HepG2 (cell line): ENCODE results near the gene TRAPPC3. TPM values are rescaled to one million over a fixed set of nuclear protein-coding genes. Genes with fewer than 3 reads are reported as not detected.

Experiments
- ATAC-seq: fragments of 200-7000 bp; cut with Tn5 transposase; 3 replicates; pipeline ENCODE4 v1.9.1; 2020; ENCODE audit warnings: mild to moderate bottlenecking, moderate library complexity
- BruUV-seq: library from RNA; stranded (reverse); fragments of 400-500 nt; replicated peaks from 2 replicates; lab custom pipeline; 2021; lab: Mats Ljungman, UMichigan
- CTCF ChIA-PET: fragments of 300-600 bp; formaldehyde crosslinking; extraction: SDS; loops from one replicate; lab custom pipeline; 2021; ENCODE audit warnings: low total read pairs, inconsistent platforms, low intra/inter-chr PET ratio; lab: Yijun Ruan, JAX
- POLR2A ChIA-PET: fragments of 350-600 bp; sonication (Branson Sonifier 250); formaldehyde crosslinking; loops from one replicate; lab custom pipeline; 2020; ENCODE audit warnings: antibody characterized with exemption, inconsistent platforms; lab: Yijun Ruan, JAX
- DNase-seq: peaks from one replicate; pipeline ENCODE4 v3.0.0-alpha.2; 2015; ENCODE audit warnings: low spot score
- FAIRE-seq: peaks from 3 replicates; lab custom pipeline; 2011; peaks lifted over from hg19 to GRCh38; lab: Jason Lieb, UNC
- H2AFZ ChIP-seq: one replicate; pipeline ENCODE4 v1.6.1; 2011; ENCODE audit warnings: low read length, inconsistent platforms
- H3K27ac ChIP-seq: fragments of 300-600 bp; 3 replicates; pipeline ENCODE4 v1.8.0; 2011; ENCODE audit warnings: mixed run types, mild to moderate bottlenecking, mixed read lengths, low read length, inconsistent platforms; ENCODE audit not compliant: insufficient read depth; ENCODE audit errors: extremely low read length
- H3K27me3 ChIP-seq, 2 experiments: fragments of 200-600 bp in 1 of 2; 2 replicates in 1 of 2; 3 replicates in 1 of 2; pipeline versions ENCODE4 v1.6.0 to v1.8.0; 2011; ENCODE audit warnings: low read length in 2 of 2, mild to moderate bottlenecking in 2 of 2, moderate library complexity in 2 of 2, inconsistent platforms in 1 of 2; ENCODE audit not compliant: insufficient read depth in 2 of 2, control insufficient read depth in 1 of 2
- H3K36me3 ChIP-seq, 2 experiments: fragments of 200-600 bp in 1 of 2; replicated peaks in 1 of 2; 2 replicates in 1 of 2; 3 replicates in 1 of 2; pipeline versions ENCODE4 v1.5.1 to v1.8.0; 2011; ENCODE audit warnings: low read length in 2 of 2, inconsistent platforms in 1 of 2; ENCODE audit not compliant: insufficient read depth in 2 of 2, control insufficient read depth in 1 of 2
- H3K4me1 ChIP-seq: 2 replicates; pipeline ENCODE4 v1.5.1; 2012; ENCODE audit warnings: low read length, inconsistent platforms; ENCODE audit not compliant: insufficient read depth
- H3K4me2 ChIP-seq: 2 replicates; pipeline ENCODE4 v1.6.0; 2011; ENCODE audit warnings: low read depth, low read length, inconsistent platforms
- H3K4me3 ChIP-seq, 3 experiments: fragments of 200-600 bp in 1 of 3; sonication (generic), shearing (Covaris generic) in 1 of 3; replicated peaks in 1 of 3; 2 replicates each; pipeline ENCODE4 v1.5.1; 2011 to 2016; ENCODE audit warnings: low read length in 3 of 3, inconsistent platforms in 2 of 3, low read depth in 2 of 3, mild to moderate bottlenecking in 2 of 3, control low read depth in 1 of 3, mixed read lengths in 1 of 3; ENCODE audit not compliant: insufficient read depth in 1 of 3
- H3K79me2 ChIP-seq: one replicate; pipeline ENCODE4 v1.6.1; 2011; ENCODE audit warnings: low read length, inconsistent platforms; ENCODE audit not compliant: insufficient read depth
- H3K9ac ChIP-seq: 2 replicates; pipeline ENCODE4 v1.6.0; 2011; ENCODE audit warnings: mild to moderate bottlenecking, low read depth, low read length, inconsistent platforms; ENCODE audit not compliant: insufficient read depth
- H3K9me3 ChIP-seq: 2 replicates; pipeline ENCODE4 v1.5.1; 2012; ENCODE audit warnings: mild to moderate bottlenecking, low read length
- H4K20me1 ChIP-seq: 2 replicates; pipeline ENCODE4 v1.6.0; 2011; ENCODE audit warnings: inconsistent platforms, mild to moderate bottlenecking, low read length, moderate library complexity; ENCODE audit not compliant: insufficient read depth
- ATRX ChIP-seq: sonication (generic); formaldehyde crosslinking; IDR thresholded peaks from 2 replicates; pipeline ENCODE4 v1.4.0; 2020; ENCODE audit warnings: missing genetic modification reagents, borderline replicate concordance
- BRCA1 ChIP-seq: sonication (generic); formaldehyde crosslinking; IDR thresholded peaks from 2 replicates; pipeline ENCODE4 v1.4.0; 2020; ENCODE audit warnings: missing genetic modification reagents
- CCDC6 ChIP-seq: sonication (generic); formaldehyde crosslinking; IDR thresholded peaks from 2 replicates; pipeline ENCODE4 v1.8.1; 2022; ENCODE audit warnings: mild to moderate bottlenecking, missing genetic modification reagents, moderate library complexity
- DMAP1 ChIP-seq: IDR thresholded peaks from 2 replicates; pipeline ENCODE4 v1.6.1; 2016
- HNRNPLL ChIP-seq: fragments of 200-400 bp; formaldehyde crosslinking; IDR thresholded peaks from 2 replicates; pipeline ENCODE4 v1.6.1; 2017; ENCODE audit warnings: mild to moderate bottlenecking, low read depth, low read length; ENCODE audit not compliant: poor library complexity, severe bottlenecking
- MAFF ChIP-seq: IDR thresholded peaks from 2 replicates; pipeline ENCODE4 v1.6.1; 2011; ENCODE audit warnings: low read depth, low read length, improper control_type of control experiment
- MAFK ChIP-seq, 2 experiments: IDR thresholded peaks in 1 of 2; conservative IDR thresholded peaks in 1 of 2; 2 replicates each; pipeline ENCODE4 v1.6.1; 2011; ENCODE audit warnings: improper control_type of control experiment in 2 of 2, low read length in 2 of 2
- MEIS1 ChIP-seq: sonication (generic); formaldehyde crosslinking; IDR thresholded peaks from 2 replicates; pipeline ENCODE4 v1.9.0; 2021; ENCODE audit warnings: mild to moderate bottlenecking, missing genetic modification reagents, moderate library complexity, borderline replicate concordance
- NKX3-1 ChIP-seq: sonication (generic); formaldehyde crosslinking; IDR thresholded peaks from 2 replicates; pipeline ENCODE4 v1.5.0; 2020; ENCODE audit warnings: missing genetic modification reagents
- POGZ ChIP-seq: sonication (generic); formaldehyde crosslinking; IDR thresholded peaks from 2 replicates; pipeline ENCODE4 v1.4.0; 2020; ENCODE audit warnings: mild to moderate bottlenecking, missing genetic modification reagents
- SP5 ChIP-seq: IDR thresholded peaks from 2 replicates; pipeline ENCODE4 v1.6.1; 2016; ENCODE audit warnings: low read depth, borderline replicate concordance
- THYN1 ChIP-seq: sonication (generic); formaldehyde crosslinking; IDR thresholded peaks from 2 replicates; pipeline ENCODE4 v1.8.1; 2023; ENCODE audit warnings: low read depth, mild to moderate bottlenecking, moderate library complexity, missing genetic modification reagents, borderline replicate concordance
- ZMYM3 ChIP-seq: sonication (generic); formaldehyde crosslinking; IDR thresholded peaks from 2 replicates; pipeline ENCODE4 v1.5.1; 2020; ENCODE audit warnings: mild to moderate bottlenecking, missing genetic modification reagents
- ZNF263 ChIP-seq: sonication (generic); formaldehyde crosslinking; IDR thresholded peaks from 2 replicates; pipeline ENCODE4 v1.4.0; 2020; ENCODE audit warnings: missing genetic modification reagents
- ZNF317 ChIP-seq: sonication (generic); formaldehyde crosslinking; IDR thresholded peaks from 2 replicates; pipeline ENCODE4 v1.5.0; 2020; ENCODE audit warnings: mild to moderate bottlenecking, missing genetic modification reagents
- ZNF768 ChIP-seq: sonication (generic); formaldehyde crosslinking; IDR thresholded peaks from 2 replicates; pipeline ENCODE4 v1.4.0; 2020; ENCODE audit warnings: missing genetic modification reagents
- ZNF891 ChIP-seq: sonication (generic); formaldehyde crosslinking; IDR thresholded peaks from 2 replicates; pipeline ENCODE4 v1.5.0; 2020; ENCODE audit warnings: mild to moderate bottlenecking, missing genetic modification reagents
- WGBS: methylation state at CpG from one replicate; pipeline ENCODE4 v1.1.6; 2017; ENCODE audit warnings: low lambda C conversion rate; 5-methylcytosine and 5-hydroxymethylcytosine counted together
- in situ Hi-C: cut with HindIII; loops from 2 replicates; pipeline ENCODE4 v1.10.0; 2017; ENCODE audit warnings: low pct_unique_long_range_greater_than_20kb; ENCODE audit not compliant: extremely low pct_ligation_motif_present
- intact Hi-C: fragments of 100-400 bp; cut with micrococcal nuclease; formaldehyde crosslinking; loops from one replicate; pipeline ENCODE4 v1.10.0; 2022; ENCODE audit not compliant: unreplicated experiment
- polyA plus RNA-seq, 8 experiments: library from polyadenylated mRNA; depleted of rRNA in 3 of 8; stranded (reverse) in 7 of 8; unstranded in 1 of 8; fragments of >200 nt; fragmentation: Illumina TruSeq in 4 of 8; extraction: Trizol in 4 of 8; gene quantifications; 2 replicates each; pipeline versions ENCODE4 v1.2.1 to v1.2.3, GENCODE V29; 2011 to 2016; ENCODE audit warnings: low read depth in 4 of 8, missing spikeins in 1 of 8, mixed read lengths in 1 of 8; ENCODE audit not compliant: insufficient read depth in 1 of 8
- total RNA-seq, 5 experiments: library from RNA; depleted of rRNA; stranded (reverse); fragments of >200 nt; fragmentation: Illumina TruSeq; extraction: Trizol; gene quantifications; 2 replicates each; pipeline ENCODE4 v1.2.3, GENCODE V29; 2016; ENCODE audit warnings: low read depth in 1 of 5
- TF ChIP-seq, protein P1 (sequence below): sonication (generic); formaldehyde crosslinking; IDR thresholded peaks from 2 replicates; pipeline ENCODE4 v1.5.1; 2020; ENCODE audit warnings: mild to moderate bottlenecking, missing genetic modification reagents, moderate library complexity
- TF ChIP-seq, protein P2 (sequence below): sonication (generic); formaldehyde crosslinking; IDR thresholded peaks from 2 replicates; pipeline ENCODE4 v1.5.0; 2020; ENCODE audit warnings: mild to moderate bottlenecking, missing genetic modification reagents, moderate library complexity

The TRAPPC3 gene
- total and polyA plus RNA-seq, 2 of the 13 experiments (the other 11 are each of a cell fraction or from before 2014, with no cell fraction given), result 53.7 to 62.4 TPM

DNA sequence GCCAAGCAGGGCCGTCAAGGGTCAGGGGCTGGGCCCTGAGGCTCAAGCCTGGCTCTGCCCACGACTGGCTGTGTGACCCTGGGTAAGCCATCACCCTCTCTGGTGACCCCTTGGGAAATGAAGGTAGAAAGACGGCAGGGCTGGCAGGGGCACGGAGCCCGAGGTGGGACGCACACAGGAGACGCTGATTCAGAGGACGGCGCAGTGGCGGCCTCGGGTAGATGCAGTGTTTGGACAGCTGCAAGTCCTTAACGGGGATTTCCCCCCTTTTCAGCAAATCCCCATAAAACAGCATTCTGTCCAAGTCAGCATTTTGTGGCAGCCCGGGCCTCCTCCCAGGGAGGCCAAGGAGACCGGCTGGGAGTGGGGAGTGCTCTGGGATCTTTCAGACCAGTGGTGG, 41.0 kb downstream of the TRAPPC3 start:
- in situ Hi-C loops (no loop called here), intact Hi-C loops (no loop called here)
- CTCF ChIA-PET, result no interaction called here
- POLR2A ChIA-PET, result no interaction called here
- no peak overlapping the region for H3K4me3 ChIP-seq
- no peaks in the 10 kb centered on the region for H3K79me2 ChIP-seq
- TF ChIP-seq MEIS1, result no peak
- no peak for TF ChIP-seq ATRX
- TF ChIP-seq ZMYM3 (CRISPR knock-in tag), result peak; percentile 68
- no peak for TF ChIP-seq SP5 (CRISPR knock-in tag)
- peak; percentile 98 for TF ChIP-seq ZNF768 (CRISPR knock-in tag)
- peak; percentile 49 for TF ChIP-seq MAFF
- TF ChIP-seq MAFK (conservative IDR thresholded peaks at IDR 0.05 in 1 of 2, IDR thresholded peaks at IDR 0.05 in 1 of 2; ENCODE audit: low read length in 2 of 2), result peak; percentile 63 to 69
- no peak overlapping the region for H3K9ac ChIP-seq
- BruUV-seq, result no TSS peak
- no peak overlapping the region for H3K4me2 ChIP-seq
- peaks cover 32% of the 10 kb centered on the region for H3K4me1 ChIP-seq
- H2AFZ ChIP-seq, result no peak overlapping the region
- H3K9me3 ChIP-seq, result no peaks in the 10 kb centered on the region
- DNase-seq (no peak), ATAC-seq (no peak), FAIRE-seq (no peak)
- no peaks in the 10 kb centered on the region for H3K36me3 ChIP-seq
- 60% methylated on average over 12 of the region's 14 CpGs for WGBS
- no peak overlapping the region for H3K27ac ChIP-seq
- peaks cover 4 to 24% of the 10 kb centered on the region in 2 experiments; a peak in 4 of 5 replicates for H3K27me3 ChIP-seq
- no peaks in the 10 kb centered on the region for H4K20me1 ChIP-seq

GRCh38 chr1:36107394-36107793, 41.9 kb downstream of the TRAPPC3 start:
- Histone ChIP-seq H2AFZ (no peak overlapping the region), H3K9ac (no peak overlapping the region), H3K9me3 (no peaks in the 10 kb centered on the region), H3K4me1 (peaks cover 32% of the 10 kb centered on the region), H3K4me2 (no peak overlapping the region)
- in situ Hi-C loops, result no loop called here
- no peak for DNase-seq
- no peak for TF ChIP-seq ZNF317 (CRISPR knock-in tag)
- TF ChIP-seq, protein P1, sequence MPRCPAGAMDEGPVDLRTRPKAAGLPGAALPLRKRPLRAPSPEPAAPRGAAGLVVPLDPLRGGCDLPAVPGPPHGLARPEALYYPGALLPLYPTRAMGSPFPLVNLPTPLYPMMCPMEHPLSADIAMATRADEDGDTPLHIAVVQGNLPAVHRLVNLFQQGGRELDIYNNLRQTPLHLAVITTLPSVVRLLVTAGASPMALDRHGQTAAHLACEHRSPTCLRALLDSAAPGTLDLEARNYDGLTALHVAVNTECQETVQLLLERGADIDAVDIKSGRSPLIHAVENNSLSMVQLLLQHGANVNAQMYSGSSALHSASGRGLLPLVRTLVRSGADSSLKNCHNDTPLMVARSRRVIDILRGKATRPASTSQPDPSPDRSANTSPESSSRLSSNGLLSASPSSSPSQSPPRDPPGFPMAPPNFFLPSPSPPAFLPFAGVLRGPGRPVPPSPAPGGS (CRISPR knock-in tag), result no peak
- no peak for TF ChIP-seq HNRNPLL
- TF ChIP-seq, protein P2, sequence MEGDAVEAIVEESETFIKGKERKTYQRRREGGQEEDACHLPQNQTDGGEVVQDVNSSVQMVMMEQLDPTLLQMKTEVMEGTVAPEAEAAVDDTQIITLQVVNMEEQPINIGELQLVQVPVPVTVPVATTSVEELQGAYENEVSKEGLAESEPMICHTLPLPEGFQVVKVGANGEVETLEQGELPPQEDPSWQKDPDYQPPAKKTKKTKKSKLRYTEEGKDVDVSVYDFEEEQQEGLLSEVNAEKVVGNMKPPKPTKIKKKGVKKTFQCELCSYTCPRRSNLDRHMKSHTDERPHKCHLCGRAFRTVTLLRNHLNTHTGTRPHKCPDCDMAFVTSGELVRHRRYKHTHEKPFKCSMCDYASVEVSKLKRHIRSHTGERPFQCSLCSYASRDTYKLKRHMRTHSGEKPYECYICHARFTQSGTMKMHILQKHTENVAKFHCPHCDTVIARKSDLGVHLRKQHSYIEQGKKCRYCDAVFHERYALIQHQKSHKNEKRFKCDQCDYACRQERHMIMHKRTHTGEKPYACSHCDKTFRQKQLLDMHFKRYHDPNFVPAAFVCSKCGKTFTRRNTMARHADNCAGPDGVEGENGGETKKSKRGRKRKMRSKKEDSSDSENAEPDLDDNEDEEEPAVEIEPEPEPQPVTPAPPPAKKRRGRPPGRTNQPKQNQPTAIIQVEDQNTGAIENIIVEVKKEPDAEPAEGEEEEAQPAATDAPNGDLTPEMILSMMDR (CRISPR knock-in tag), result no peak
- no peak for TF ChIP-seq NKX3-1 (CRISPR knock-in tag)
- no peak for TF ChIP-seq THYN1 (CRISPR knock-in tag)
- no peak for TF ChIP-seq POGZ (CRISPR knock-in tag)
- TF ChIP-seq ZNF891 (CRISPR knock-in tag), result no peak
- no peak for TF ChIP-seq ZNF263 (CRISPR knock-in tag)
- TF ChIP-seq CCDC6 (CRISPR knock-in tag), result no peak
- TF ChIP-seq DMAP1 (CRISPR knock-in tag), result no peak
- TF ChIP-seq BRCA1 (CRISPR knock-in tag), result no peak
- TF ChIP-seq, all 625 proteins: peak for 0
- Histone ChIP-seq H3K27ac (no peak overlapping the region), H3K27me3 (peaks cover 4 to 24% of the 10 kb centered on the region in 2 experiments; a peak in 4 of 5 replicates), H3K36me3 (no peaks in the 10 kb centered on the region), H4K20me1 (no peaks in the 10 kb centered on the region), H3K4me3 (no peak overlapping the region), H3K79me2 (no peaks in the 10 kb centered on the region)
- BruUV-seq, result no TSS peak
- FAIRE-seq (no peak), ATAC-seq (no peak)
- ChIA-PET CTCF (no interaction called here), POLR2A (interaction anchor here (1.9 kb wide), 1 partner anchor 7 kb away, joined by 7 read pairs; no protein-coding TSS in a partner anchor)
- intact Hi-C loops, result no loop called here
- 55% methylated on average over 9 of the region's 9 CpGs for WGBS
